ENCODE data around the gene POLR3K.

Gene POLR3K

GRCh38 chr16:78444-79150 is 25.2 kb upstream of the POLR3K start:
- no peak for DNase-seq

- peak; percentile 58 to 86 for DNase-seq
Observed at GRCh38 chr16:77807-78443, 24.5 kb upstream of the POLR3K start, which contains the start of gene MPG. Gene MPG (plus strand): TSS chr16:78225. CDS start chr16:78310, 85 bp downstream.

- DNase-seq, result no peak
Observed at GRCh38 chr16:77273-77806, 23.9 kb upstream of the POLR3K start.

- no peak for DNase-seq
Observed at GRCh38 chr16:76535-77272, 23.3 kb upstream of the POLR3K start.

- DNase-seq, result no peak
Observed at GRCh38 chr16:75580-76501, 22.4 kb upstream of the POLR3K start.

GRCh38 chr16:74747-75334 is 21.4 kb upstream of the POLR3K start:
- no peak for DNase-seq

GRCh38 chr16:74051-74746 is 20.8 kb upstream of the POLR3K start:
- no peak for DNase-seq

- DNase-seq, result no peak
Observed at GRCh38 chr16:72561-73548, 19.4 kb upstream of the POLR3K start, which contains the start of gene RHBDF1. Gene RHBDF1 (minus strand): TSS chr16:72631. CDS start chr16:65015, 7,616 bp downstream.

- no peak for DNase-seq
Observed at GRCh38 chr16:71540-72401, 18.4 kb upstream of the POLR3K start.

GRCh38 chr16:71210-71539 is 17.8 kb upstream of the POLR3K start:
- DNase-seq, result no peak

- DNase-seq, result no peak
Observed at GRCh38 chr16:69181-69580, 15.8 kb upstream of the POLR3K start.

- DNase-seq, result no peak
Observed at GRCh38 chr16:67884-68789, 14.7 kb upstream of the POLR3K start.

GRCh38 chr16:67183-67791 is 13.9 kb upstream of the POLR3K start:
- no peak for DNase-seq

GRCh38 chr16:66309-67182 is 13.1 kb upstream of the POLR3K start:
- no peak for DNase-seq

- peak; percentile 69 to 72 for DNase-seq
Observed at GRCh38 chr16:65745-66144, 12.3 kb upstream of the POLR3K start.

- no peak for DNase-seq
Observed at GRCh38 chr16:64914-65255, 11.5 kb upstream of the POLR3K start.

Measured in NCI-H187 (cell line).